Panc1 (cell line): ENCODE measurements around the gene KRT86.

Experiments used
- POLR2AphosphoS5 ChIP-seq: IDR thresholded peaks from 2 replicates; pipeline ENCODE4 v1.6.1; 2012; ENCODE audit warnings: mild to moderate bottlenecking, low read depth, low read length, moderate library complexity
- TF ChIP-seq, protein P1 (sequence below): fragments of 450-650 bp; IDR thresholded peaks from 2 replicates; pipeline ENCODE4 v1.5.1; 2017; ENCODE audit warnings: mild to moderate bottlenecking

- TF ChIP-seq, protein P1, sequence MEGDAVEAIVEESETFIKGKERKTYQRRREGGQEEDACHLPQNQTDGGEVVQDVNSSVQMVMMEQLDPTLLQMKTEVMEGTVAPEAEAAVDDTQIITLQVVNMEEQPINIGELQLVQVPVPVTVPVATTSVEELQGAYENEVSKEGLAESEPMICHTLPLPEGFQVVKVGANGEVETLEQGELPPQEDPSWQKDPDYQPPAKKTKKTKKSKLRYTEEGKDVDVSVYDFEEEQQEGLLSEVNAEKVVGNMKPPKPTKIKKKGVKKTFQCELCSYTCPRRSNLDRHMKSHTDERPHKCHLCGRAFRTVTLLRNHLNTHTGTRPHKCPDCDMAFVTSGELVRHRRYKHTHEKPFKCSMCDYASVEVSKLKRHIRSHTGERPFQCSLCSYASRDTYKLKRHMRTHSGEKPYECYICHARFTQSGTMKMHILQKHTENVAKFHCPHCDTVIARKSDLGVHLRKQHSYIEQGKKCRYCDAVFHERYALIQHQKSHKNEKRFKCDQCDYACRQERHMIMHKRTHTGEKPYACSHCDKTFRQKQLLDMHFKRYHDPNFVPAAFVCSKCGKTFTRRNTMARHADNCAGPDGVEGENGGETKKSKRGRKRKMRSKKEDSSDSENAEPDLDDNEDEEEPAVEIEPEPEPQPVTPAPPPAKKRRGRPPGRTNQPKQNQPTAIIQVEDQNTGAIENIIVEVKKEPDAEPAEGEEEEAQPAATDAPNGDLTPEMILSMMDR = no peak
- no peak for TF ChIP-seq POLR2AphosphoS5
Observed at GRCh38 chr12:52331833-52332232, 57.4 kb downstream of the KRT86 start.
